K562 (cell line): ENCODE measurements around the gene GPX5. TPM values are rescaled to one million over a fixed set of nuclear protein-coding genes. Genes with fewer than 3 reads are reported as not detected.

Source experiments
- ESRRA ChIP-seq: fragments of 450-650 bp; IDR thresholded peaks from 2 replicates; pipeline ENCODE4 v1.6.1; 2014; ENCODE audit warnings: low read depth, mild to moderate bottlenecking, moderate library complexity, borderline replicate concordance
- ESRRB ChIP-seq: fragments of 250-450 bp; sonication (Bioruptor Pico); IDR thresholded peaks from 2 replicates; pipeline ENCODE4 v1.5.0; 2020; ENCODE audit warnings: mild to moderate bottlenecking, moderate library complexity, borderline replicate concordance
- EZH2 ChIP-seq: IDR thresholded peaks from 2 replicates; pipeline ENCODE4 v1.6.1; 2012; ENCODE audit warnings: low read depth, mild to moderate bottlenecking, inconsistent platforms, low read length, borderline replicate concordance
- FOXA3 ChIP-seq, 2 experiments: fragments of 450-650 bp in 1 of 2; sonication (generic) in 1 of 2; formaldehyde crosslinking; IDR thresholded peaks in 1 of 2; conservative IDR thresholded peaks in 1 of 2; 2 replicates each; pipeline versions ENCODE4 v1.4.0 to v1.8.0; 2020 to 2022; ENCODE audit warnings: mild to moderate bottlenecking in 2 of 2, missing genetic modification reagents in 1 of 2
- GABPA ChIP-seq: fragments of 200-800 bp; sonication (Bioruptor generic); conservative IDR thresholded peaks from 2 replicates; pipeline ENCODE4 v1.6.1; 2016; ENCODE audit warnings: low read depth, missing genetic modification characterization, missing compliant biosample characterization
- GTF2E2 ChIP-seq: fragments of 200-800 bp; sonication (Bioruptor generic); IDR thresholded peaks from 2 replicates; pipeline ENCODE4 v1.6.1; 2016; ENCODE audit warnings: missing genetic modification characterization, missing compliant biosample characterization
- ZNF24 ChIP-seq: fragments of 450-650 bp; IDR thresholded peaks from 2 replicates; pipeline ENCODE4 v1.6.1; 2016
- ZNF76 ChIP-seq: fragments of 250-450 bp; sonication (Bioruptor Pico); IDR thresholded peaks from 2 replicates; pipeline ENCODE4 v1.4.0; 2020; ENCODE audit warnings: mild to moderate bottlenecking, moderate library complexity, borderline replicate concordance
- polyA plus RNA-seq, 8 experiments: library from polyadenylated mRNA; depleted of rRNA in 4 of 8; stranded (reverse) in 5 of 8; unstranded in 3 of 8; fragments of >200 nt; fragmentation: Nextera tagmentation in 2 of 8; fragmentation: Illumina TruSeq in 1 of 8; extraction: Ambion mirVana in 2 of 8; extraction: Trizol in 1 of 8; gene quantifications; 2 replicates each; pipeline versions ENCODE4 v1.2.1 to v1.2.3, GENCODE V29; 2011 to 2014; ENCODE audit warnings: inconsistent platforms in 1 of 8, missing spikeins in 1 of 8
- total RNA-seq, 7 experiments: library from RNA; depleted of rRNA in 6 of 7; stranded (reverse); fragments of >200 nt in 6 of 7; fragmentation: Illumina TruSeq in 2 of 7; extraction: Trizol in 2 of 7; gene quantifications; 2 replicates each; pipeline versions ENCODE4 v1.2.1 to v1.2.3, GENCODE V29; 2011 to 2021; ENCODE audit warnings: low replicate concordance in 1 of 7
- TF ChIP-seq, protein P1 (sequence below), 2 experiments: fragments of 450-650 bp; IDR thresholded peaks; 2 replicates each; pipeline ENCODE4 v1.6.1; 2016; ENCODE audit warnings: mild to moderate bottlenecking in 2 of 2, borderline replicate concordance in 1 of 2, low read depth in 1 of 2, moderate library complexity in 1 of 2
- TF ChIP-seq, protein P2 (sequence below), 2 experiments: fragments of 450-650 bp; IDR thresholded peaks; 2 replicates each; pipeline ENCODE4 v1.6.1; 2016
- TF ChIP-seq, protein P3 (sequence below): sonication (generic); formaldehyde crosslinking; IDR thresholded peaks from 2 replicates; pipeline ENCODE4 v1.8.1; 2023; ENCODE audit warnings: mild to moderate bottlenecking, missing genetic modification reagents

Gene GPX5
- total and polyA plus RNA-seq, 9 of the 15 experiments (the other 6 are each of a cell fraction or from before 2014, with no cell fraction given) = 0.07 to 0.18 (median 0.15) TPM; not detected in 6

DNA sequence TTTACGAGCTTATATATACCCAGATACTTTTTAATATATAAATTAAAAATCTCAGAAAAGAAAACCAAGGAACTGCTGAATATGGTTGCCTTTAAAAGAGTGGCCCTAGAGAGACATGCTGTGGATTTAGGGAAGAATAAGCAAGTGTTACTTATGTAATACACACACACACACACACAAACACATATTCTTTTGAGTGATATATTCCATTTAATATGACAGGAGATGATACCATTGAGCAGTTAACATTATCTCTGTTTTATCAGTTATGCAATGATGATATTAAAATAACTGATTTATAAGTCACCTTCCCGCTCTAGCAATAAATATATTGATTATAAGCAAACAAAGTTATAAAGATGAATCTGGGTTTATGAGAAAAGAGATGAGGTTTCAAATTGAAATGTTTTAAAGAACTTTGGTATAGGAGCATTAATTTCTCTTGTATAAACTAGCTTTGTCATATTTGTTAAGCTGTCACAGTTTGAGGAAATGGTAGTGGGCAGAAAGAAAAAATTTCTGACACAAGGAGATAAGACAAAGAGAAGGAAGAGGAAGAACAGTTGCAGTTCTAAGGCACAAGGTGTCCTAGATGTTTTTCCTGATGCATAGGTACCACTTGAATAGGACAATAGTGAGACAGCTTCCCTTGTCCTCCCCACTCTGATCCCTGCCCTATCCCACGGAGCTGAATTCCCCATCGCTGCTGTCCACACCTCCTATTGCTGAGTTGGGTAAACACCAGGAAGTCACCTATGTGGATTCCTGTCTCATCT, 26.4 kb downstream of the GPX5 start (continued):
- TF ChIP-seq, protein P1, sequence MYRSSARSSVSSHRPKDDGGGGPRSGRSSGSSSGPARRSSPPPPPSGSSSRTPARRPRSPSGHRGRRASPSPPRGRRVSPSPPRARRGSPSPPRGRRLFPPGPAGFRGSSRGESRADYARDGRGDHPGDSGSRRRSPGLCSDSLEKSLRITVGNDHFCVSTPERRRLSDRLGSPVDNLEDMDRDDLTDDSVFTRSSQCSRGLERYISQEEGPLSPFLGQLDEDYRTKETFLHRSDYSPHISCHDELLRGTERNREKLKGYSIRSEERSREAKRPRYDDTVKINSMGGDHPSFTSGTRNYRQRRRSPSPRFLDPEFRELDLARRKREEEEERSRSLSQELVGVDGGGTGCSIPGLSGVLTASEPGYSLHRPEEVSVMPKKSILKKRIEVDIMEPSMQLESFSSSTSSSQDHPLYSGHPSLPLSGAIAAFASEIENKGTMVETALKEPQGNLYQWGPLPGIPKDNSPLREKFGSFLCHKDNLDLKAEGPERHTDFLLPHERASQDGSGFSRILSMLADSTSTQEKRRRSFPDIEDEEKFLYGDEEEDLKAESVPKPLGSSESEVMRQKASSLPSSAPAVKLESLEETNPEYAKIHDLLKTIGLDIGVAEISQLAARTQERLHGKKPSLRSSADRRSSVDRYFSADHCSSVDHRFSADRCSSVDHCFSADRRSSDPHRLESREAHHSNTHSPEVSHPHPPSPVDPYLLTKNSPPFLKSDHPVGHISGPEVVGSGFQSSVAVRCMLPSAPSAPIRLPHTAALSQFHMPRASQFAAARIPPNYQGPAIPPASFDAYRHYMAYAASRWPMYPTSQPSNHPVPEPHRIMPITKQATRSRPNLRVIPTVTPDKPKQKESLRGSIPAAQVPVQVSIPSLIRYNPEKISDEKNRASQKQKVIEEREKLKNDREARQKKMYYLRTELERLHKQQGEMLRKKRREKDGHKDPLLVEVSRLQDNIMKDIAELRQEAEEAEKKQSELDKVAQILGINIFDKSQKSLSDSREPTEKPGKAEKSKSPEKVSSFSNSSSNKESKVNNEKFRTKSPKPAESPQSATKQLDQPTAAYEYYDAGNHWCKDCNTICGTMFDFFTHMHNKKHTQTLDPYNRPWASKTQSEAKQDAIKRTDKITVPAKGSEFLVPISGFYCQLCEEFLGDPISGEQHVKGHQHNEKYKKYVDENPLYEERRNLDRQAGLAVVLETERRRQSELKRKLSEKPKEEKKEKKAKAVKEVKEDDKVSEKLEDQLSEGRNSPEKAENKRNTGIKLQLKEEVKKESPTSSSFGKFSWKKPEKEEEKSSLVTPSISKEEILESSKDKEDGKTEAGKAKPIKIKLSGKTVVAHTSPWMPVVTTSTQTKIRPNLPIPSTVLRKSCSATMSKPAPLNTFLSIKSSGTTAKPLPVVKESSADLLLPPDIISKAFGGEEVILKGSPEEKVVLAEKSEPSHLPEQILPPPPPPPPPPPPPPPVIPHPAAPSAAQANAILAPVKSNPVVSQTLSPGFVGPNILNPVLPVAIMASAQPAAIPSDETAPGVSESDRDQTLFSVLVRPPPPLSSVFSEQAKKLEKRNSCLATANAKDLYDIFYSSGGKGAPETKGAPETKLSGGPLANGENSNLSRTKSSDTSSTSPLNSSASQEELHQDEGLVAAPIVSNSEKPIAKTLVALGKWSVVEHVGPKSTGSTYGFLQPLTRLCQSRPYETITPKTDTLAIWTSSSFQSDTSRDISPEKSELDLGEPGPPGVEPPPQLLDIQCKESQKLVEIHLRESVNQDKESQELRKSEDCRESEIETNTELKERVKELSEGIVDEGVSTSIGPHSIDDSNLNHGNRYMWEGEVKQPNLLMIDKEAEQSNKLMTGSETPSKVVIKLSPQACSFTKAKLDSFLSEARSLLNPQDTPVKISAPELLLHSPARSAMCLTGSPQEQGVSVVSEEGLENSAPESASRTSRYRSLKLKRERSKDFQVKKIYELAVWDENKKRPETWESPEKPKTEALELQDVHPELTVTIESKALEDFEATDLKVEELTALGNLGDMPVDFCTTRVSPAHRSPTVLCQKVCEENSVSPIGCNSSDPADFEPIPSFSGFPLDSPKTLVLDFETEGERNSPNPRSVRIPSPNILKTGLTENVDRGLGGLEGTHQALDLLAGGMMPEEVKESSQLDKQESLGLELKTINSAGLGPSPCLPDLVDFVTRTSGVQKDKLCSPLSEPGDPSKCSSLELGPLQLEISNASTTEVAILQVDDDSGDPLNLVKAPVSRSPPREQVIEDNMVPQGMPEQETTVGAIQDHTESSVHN (IDR thresholded peaks at IDR 0.05; ENCODE audit: borderline replicate concordance in 1 of 2, low read depth in 1 of 2) = 0 out of 4 replicates have a peak, but pooled peaks of 1 of the 2 experiments have one; percentile 17
- no peak for TF ChIP-seq EZH2
- TF ChIP-seq GTF2E2 (tag) = no peak
- TF ChIP-seq, protein P2, sequence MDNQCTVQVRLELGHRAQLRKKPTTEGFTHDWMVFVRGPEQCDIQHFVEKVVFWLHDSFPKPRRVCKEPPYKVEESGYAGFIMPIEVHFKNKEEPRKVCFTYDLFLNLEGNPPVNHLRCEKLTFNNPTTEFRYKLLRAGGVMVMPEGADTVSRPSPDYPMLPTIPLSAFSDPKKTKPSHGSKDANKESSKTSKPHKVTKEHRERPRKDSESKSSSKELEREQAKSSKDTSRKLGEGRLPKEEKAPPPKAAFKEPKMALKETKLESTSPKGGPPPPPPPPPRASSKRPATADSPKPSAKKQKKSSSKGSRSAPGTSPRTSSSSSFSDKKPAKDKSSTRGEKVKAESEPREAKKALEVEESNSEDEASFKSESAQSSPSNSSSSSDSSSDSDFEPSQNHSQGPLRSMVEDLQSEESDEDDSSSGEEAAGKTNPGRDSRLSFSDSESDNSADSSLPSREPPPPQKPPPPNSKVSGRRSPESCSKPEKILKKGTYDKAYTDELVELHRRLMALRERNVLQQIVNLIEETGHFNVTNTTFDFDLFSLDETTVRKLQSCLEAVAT (IDR thresholded peaks at IDR 0.05) = no peak
- no peak for TF ChIP-seq ESRRA
- no peak for TF ChIP-seq ZNF24
- no peak for TF ChIP-seq ESRRB (CRISPR knock-in tag)
- 0 out of 2 replicates have a peak, but pooled peaks have one; percentile 12 for TF ChIP-seq GABPA
- TF ChIP-seq, protein P3, sequence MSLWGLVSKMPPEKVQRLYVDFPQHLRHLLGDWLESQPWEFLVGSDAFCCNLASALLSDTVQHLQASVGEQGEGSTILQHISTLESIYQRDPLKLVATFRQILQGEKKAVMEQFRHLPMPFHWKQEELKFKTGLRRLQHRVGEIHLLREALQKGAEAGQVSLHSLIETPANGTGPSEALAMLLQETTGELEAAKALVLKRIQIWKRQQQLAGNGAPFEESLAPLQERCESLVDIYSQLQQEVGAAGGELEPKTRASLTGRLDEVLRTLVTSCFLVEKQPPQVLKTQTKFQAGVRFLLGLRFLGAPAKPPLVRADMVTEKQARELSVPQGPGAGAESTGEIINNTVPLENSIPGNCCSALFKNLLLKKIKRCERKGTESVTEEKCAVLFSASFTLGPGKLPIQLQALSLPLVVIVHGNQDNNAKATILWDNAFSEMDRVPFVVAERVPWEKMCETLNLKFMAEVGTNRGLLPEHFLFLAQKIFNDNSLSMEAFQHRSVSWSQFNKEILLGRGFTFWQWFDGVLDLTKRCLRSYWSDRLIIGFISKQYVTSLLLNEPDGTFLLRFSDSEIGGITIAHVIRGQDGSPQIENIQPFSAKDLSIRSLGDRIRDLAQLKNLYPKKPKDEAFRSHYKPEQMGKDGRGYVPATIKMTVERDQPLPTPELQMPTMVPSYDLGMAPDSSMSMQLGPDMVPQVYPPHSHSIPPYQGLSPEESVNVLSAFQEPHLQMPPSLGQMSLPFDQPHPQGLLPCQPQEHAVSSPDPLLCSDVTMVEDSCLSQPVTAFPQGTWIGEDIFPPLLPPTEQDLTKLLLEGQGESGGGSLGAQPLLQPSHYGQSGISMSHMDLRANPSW (CRISPR knock-in tag) = no peak
- TF ChIP-seq FOXA3 (CRISPR knock-in tag; conservative IDR thresholded peaks at IDR 0.05 in 1 of 2, IDR thresholded peaks at IDR 0.05 in 1 of 2) = 0 out of 4 replicates have a peak, but pooled peaks of 1 of the 2 experiments have one; percentile 0
- no peak for TF ChIP-seq ZNF76 (CRISPR knock-in tag)
